ENCODE measurements around the gene BCL2L12.

DNA sequence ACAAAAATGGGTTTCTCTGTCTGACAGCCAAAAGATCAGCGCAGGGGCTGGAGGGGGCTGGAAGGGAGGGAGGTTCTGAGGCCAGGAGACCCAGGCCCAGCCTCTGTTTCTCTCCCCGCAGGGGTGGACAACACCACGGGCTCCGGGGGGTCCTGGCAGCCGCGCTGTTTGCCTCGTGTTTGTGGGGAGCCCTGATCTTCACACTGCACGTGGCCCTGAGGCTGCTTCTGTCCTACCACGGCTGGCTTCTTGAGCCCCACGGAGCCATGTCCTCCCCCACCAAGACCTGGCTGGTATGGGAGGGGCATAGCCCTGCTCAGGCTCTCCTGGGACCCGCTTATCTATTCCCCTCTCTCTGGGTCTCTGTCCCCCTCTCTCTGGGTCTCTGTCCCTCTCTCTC, 34.8 kb downstream of the BCL2L12 start:
- TF ChIP-seq ZNF274 (IDR thresholded peaks at IDR 0.05; ENCODE audit: low read length) (no peak), ZNF274 (tag by site-specific recombination; IDR thresholded peaks at IDR 0.05; ENCODE audit: borderline replicate concordance) (no peak), TCF7L2 (IDR thresholded peaks at IDR 0.05; ENCODE audit: borderline replicate concordance, low read depth, low read length) (no peak), ZNF529 (tag by site-specific recombination; IDR thresholded peaks at IDR 0.05; ENCODE audit: insufficient replicate concordance) (no peak), ZNF138 (tag by site-specific recombination; IDR thresholded peaks at IDR 0.05; ENCODE audit: borderline replicate concordance) (no peak), ZNF624 (tag by site-specific recombination; IDR thresholded peaks at IDR 0.05) (no peak), GLI4 (tag by site-specific recombination; IDR thresholded peaks at IDR 0.05) (no peak)
- TF ChIP-seq, protein P1, sequence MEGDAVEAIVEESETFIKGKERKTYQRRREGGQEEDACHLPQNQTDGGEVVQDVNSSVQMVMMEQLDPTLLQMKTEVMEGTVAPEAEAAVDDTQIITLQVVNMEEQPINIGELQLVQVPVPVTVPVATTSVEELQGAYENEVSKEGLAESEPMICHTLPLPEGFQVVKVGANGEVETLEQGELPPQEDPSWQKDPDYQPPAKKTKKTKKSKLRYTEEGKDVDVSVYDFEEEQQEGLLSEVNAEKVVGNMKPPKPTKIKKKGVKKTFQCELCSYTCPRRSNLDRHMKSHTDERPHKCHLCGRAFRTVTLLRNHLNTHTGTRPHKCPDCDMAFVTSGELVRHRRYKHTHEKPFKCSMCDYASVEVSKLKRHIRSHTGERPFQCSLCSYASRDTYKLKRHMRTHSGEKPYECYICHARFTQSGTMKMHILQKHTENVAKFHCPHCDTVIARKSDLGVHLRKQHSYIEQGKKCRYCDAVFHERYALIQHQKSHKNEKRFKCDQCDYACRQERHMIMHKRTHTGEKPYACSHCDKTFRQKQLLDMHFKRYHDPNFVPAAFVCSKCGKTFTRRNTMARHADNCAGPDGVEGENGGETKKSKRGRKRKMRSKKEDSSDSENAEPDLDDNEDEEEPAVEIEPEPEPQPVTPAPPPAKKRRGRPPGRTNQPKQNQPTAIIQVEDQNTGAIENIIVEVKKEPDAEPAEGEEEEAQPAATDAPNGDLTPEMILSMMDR (tag by site-specific recombination; IDR thresholded peaks at IDR 0.05), result no peak
- TF ChIP-seq, protein P2, sequence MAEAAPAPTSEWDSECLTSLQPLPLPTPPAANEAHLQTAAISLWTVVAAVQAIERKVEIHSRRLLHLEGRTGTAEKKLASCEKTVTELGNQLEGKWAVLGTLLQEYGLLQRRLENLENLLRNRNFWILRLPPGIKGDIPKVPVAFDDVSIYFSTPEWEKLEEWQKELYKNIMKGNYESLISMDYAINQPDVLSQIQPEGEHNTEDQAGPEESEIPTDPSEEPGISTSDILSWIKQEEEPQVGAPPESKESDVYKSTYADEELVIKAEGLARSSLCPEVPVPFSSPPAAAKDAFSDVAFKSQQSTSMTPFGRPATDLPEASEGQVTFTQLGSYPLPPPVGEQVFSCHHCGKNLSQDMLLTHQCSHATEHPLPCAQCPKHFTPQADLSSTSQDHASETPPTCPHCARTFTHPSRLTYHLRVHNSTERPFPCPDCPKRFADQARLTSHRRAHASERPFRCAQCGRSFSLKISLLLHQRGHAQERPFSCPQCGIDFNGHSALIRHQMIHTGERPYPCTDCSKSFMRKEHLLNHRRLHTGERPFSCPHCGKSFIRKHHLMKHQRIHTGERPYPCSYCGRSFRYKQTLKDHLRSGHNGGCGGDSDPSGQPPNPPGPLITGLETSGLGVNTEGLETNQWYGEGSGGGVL (tag by site-specific recombination; IDR thresholded peaks at IDR 0.05), result peak; percentile 76
- TF ChIP-seq, protein P3, sequence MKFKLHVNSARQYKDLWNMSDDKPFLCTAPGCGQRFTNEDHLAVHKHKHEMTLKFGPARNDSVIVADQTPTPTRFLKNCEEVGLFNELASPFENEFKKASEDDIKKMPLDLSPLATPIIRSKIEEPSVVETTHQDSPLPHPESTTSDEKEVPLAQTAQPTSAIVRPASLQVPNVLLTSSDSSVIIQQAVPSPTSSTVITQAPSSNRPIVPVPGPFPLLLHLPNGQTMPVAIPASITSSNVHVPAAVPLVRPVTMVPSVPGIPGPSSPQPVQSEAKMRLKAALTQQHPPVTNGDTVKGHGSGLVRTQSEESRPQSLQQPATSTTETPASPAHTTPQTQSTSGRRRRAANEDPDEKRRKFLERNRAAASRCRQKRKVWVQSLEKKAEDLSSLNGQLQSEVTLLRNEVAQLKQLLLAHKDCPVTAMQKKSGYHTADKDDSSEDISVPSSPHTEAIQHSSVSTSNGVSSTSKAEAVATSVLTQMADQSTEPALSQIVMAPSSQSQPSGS (tag by site-specific recombination; IDR thresholded peaks at IDR 0.05; ENCODE audit: low read depth), result no peak
